Mammary epithelial cell (primary cell): ENCODE results near the gene PLXNA4.

Experiments
- CTCF ChIP-seq, 2 donors: IDR thresholded peaks in 1 of 2; conservative IDR thresholded peaks in 1 of 2; 2 replicates each; pipeline ENCODE4 v1.5.1; 2011 to 2012; ENCODE audit warnings: inconsistent platforms in 2 of 2, low read length in 2 of 2, mild to moderate bottlenecking in 2 of 2, control low read depth in 1 of 2, low read depth in 1 of 2; ENCODE audit not compliant: insufficient read depth in 1 of 2; ENCODE audit errors: extremely low read depth in 1 of 2
- EZH2 ChIP-seq: IDR thresholded peaks from 2 replicates; pipeline ENCODE4 v1.6.1; 2012; ENCODE audit warnings: low read length, inconsistent platforms, borderline replicate concordance

GRCh38 chr7:132592231-132592920, 16.1 kb upstream of the PLXNA4 start:
- TF ChIP-seq CTCF (conservative IDR thresholded peaks at IDR 0.05 in 1 of 2, IDR thresholded peaks at IDR 0.05 in 1 of 2; ENCODE audit: extremely low read depth in 1 of 2, insufficient read depth in 1 of 2, low read depth in 1 of 2, low read length in 2 of 2) = no peak
- TF ChIP-seq EZH2 = no peak
